Measurements from ENCODE around the gene CALML5. TPM values are rescaled to one million over a fixed set of nuclear protein-coding genes. Genes with fewer than 3 reads are reported as not detected.

CALML5 gene
- total RNA-seq, 2 experiments from 2014 or later: not detected

- H3K36me3 ChIP-seq (ENCODE audit: insufficient read depth, low read length): no peaks in the 10 kb centered on the region
- H3K4me3 ChIP-seq (ENCODE audit: low read depth, low read length, poor library complexity, severe bottlenecking): no peak overlapping the region
- POLR2A ChIA-PET: no interaction called here
- H3K4me1 ChIP-seq (ENCODE audit: insufficient read depth, low read length, poor library complexity, severe bottlenecking): peaks cover 4% of the 10 kb centered on the region
- H3K9me3 ChIP-seq (ENCODE audit: low read length): peaks cover 8% of the 10 kb centered on the region
- BruUV-seq (replicated peaks): no TSS peak
- H3K79me2 ChIP-seq (ENCODE audit: insufficient read depth, low read depth, low read length): no peaks in the 10 kb centered on the region
- no peak for DNase-seq (ENCODE audit: low spot score)
- CTCF ChIA-PET (ENCODE audit: unreplicated experiment): no interaction called here
- TF ChIP-seq EZH2phosphoT487 (IDR thresholded peaks at IDR 0.05; ENCODE audit: borderline replicate concordance, low read depth, low read length): no peak
- no peak for TF ChIP-seq CTCF (conservative IDR thresholded peaks at IDR 0.05; ENCODE audit: low read length)
- H2AFZ ChIP-seq (ENCODE audit: low read length): no peak overlapping the region
- intact Hi-C loops (cut with micrococcal nuclease; ENCODE audit: unreplicated experiment): no loop called here
- H3K9me2 ChIP-seq (ENCODE audit: insufficient read depth, low read length): no peaks in the 10 kb centered on the region
- no peaks in the 10 kb centered on the region for H4K20me1 ChIP-seq (ENCODE audit: insufficient read depth, low read length)
- H3K27ac ChIP-seq (ENCODE audit: low read depth, low read length, poor library complexity, severe bottlenecking): no peak overlapping the region
- H3K4me2 ChIP-seq (ENCODE audit: low read length): no peak overlapping the region
These were observed 47.7 kb upstream of the CALML5 start for GRCh38 chr10:5546891-5547680.

GRCh38 chr10:5545778-5546710 is 46.7 kb upstream of the CALML5 start:
- H2AFZ ChIP-seq (ENCODE audit: low read length): no peak overlapping the region

More at GRCh38 chr10:5545778-5546710, 46.7 kb upstream of the CALML5 start:
- Histone ChIP-seq H3K27ac (ENCODE audit: low read depth, low read length, poor library complexity, severe bottlenecking) (no peak overlapping the region), H3K4me2 (ENCODE audit: low read length) (no peak overlapping the region), H3K36me3 (ENCODE audit: insufficient read depth, low read length) (no peaks in the 10 kb centered on the region), H3K4me1 (ENCODE audit: insufficient read depth, low read length, poor library complexity, severe bottlenecking) (no peaks in the 10 kb centered on the region), H3K9me2 (ENCODE audit: insufficient read depth, low read length) (no peaks in the 10 kb centered on the region), H3K79me2 (ENCODE audit: insufficient read depth, low read depth, low read length) (no peaks in the 10 kb centered on the region), H4K20me1 (ENCODE audit: insufficient read depth, low read length) (no peaks in the 10 kb centered on the region), H3K9me3 (ENCODE audit: low read length) (peaks cover 10% of the 10 kb centered on the region), H3K4me3 (ENCODE audit: low read depth, low read length, poor library complexity, severe bottlenecking) (no peak overlapping the region)
- ChIA-PET CTCF (ENCODE audit: unreplicated experiment) (no interaction called here), POLR2A (interaction anchor here (0.6 kb wide), 1 partner anchor 1137 kb away, joined by 3 read pairs; no protein-coding TSS in a partner anchor)
- no peak for DNase-seq (ENCODE audit: low spot score)
- TF ChIP-seq CTCF (conservative IDR thresholded peaks at IDR 0.05; ENCODE audit: low read length) (no peak), EZH2phosphoT487 (IDR thresholded peaks at IDR 0.05; ENCODE audit: borderline replicate concordance, low read depth, low read length) (no peak)
- intact Hi-C loops (cut with micrococcal nuclease; ENCODE audit: unreplicated experiment): no loop called here
- BruUV-seq (replicated peaks): no TSS peak
